GM19468 (cell line): Measurements from ENCODE around the gene PMS1.

Experiments
- ATAC-seq: cut with Tn5 transposase; IDR thresholded peaks from one replicate; pipeline ENCODE4 v1.9.1; 2021; ENCODE audit warnings: mild to moderate bottlenecking, moderate library complexity, moderate number of reproducible peaks; ENCODE audit not compliant: unreplicated experiment; ENCODE audit errors: extremely low read depth

The PMS1 gene

GRCh38 chr2:189916651-189917050 lies 132.4 kb downstream of the PMS1 start:
- no peak for ATAC-seq
